GM21423 (cell line): ENCODE results near the gene UBQLN2.
"Not testable (repeated sequence)": the region's sequence is repeated elsewhere in the genome, so short reads cannot be mapped to it uniquely, and the experiment has no call there.

Experiments used
- ATAC-seq: cut with Tn5 transposase; IDR thresholded peaks from one replicate; pipeline ENCODE4 v1.9.1; 2021; ENCODE audit warnings: mild to moderate bottlenecking, moderate library complexity; ENCODE audit not compliant: unreplicated experiment

Gene UBQLN2

DNA sequence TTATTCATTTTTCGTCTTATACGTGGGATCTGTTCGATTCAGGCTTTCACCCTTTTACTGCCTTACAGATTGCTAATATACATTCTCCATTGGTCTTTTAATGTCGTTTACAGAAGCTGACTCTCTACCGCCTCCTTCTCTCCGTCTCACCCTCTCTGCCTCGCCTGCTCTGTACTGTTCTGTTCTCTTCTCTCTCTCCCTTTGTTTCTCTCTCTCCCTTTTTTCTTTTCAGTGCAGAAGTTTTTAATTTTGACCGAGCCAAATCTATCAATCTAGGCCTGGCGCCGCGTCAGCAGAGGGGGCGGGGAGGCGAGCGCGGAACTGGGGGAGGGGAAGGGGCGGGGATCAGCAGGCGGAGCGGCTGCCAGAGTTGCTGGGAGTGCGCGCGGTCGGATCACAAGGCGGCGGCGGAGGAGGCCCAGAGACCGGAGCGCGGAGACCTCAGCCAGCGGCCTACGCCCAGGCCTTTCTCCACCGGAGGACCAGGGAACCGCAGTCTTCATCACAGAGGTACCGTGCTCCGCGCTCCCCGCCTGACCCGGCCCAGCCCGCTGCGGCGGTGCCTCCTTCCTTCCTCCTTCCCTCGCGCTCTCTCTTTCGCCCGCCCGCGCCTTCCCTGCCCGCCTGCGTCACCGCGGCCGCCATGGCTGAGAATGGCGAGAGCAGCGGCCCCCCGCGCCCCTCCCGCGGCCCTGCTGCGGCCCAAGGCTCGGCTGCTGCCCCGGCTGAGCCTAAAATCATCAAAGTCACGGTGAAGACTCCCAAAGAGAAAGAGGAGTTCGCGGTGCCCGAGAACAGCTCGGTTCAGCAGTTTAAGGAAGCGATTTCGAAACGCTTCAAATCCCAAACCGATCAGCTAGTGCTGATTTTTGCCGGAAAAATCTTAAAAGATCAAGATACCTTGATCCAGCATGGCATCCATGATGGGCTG lies at the start of gene UBQLN2:
Gene UBQLN2, plus strand, starts transcription at position 397 of the 931 bp plus-strand sequence. Its CDS starts 247 bp downstream, at position 644.
- ATAC-seq = peak; percentile 71

DNA sequence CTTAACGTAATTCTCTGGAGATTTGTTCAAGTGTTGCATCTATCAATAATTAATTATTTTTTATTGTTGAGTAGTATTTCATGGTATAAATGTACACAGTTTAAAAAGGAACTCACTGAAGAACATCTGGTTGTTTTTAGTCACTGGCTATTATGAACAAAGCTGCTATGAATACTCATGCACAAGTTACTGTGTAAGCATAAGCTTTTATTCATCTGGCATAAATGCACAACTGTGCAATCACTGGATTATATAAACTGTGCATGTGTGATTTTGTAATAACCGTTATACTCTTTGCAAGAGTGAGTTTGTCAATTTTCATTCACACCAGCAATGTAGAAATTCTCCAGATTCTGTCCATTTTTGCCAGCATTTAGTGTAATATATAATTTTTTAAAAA lies 43.8 kb upstream of the UBQLN2 start:
- no peak for ATAC-seq

DNA sequence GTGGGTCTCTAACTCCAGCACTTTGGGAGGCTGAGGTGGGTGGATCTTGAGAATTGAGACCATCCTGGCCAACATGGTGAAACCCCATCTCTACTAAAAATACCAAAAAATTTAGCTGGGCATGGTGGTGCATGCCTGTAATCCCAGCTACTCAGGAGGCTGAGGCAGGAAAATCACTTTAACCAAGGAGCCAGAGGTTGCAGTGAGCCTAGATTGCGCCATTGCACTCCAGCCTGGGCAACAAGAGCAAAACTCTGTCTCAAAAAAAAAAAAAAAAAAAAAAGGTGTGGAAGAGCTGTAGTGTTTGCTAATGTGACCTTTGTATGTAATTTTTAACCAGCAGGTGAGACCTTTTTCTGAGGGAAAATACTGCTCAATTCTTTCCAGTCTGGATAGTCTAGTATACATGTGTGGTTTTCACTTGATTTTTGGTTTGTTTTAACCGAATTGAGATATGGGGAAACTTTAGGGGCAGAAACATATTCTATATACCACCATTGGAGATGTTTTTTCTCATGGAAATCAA lies 33.9 kb upstream of the UBQLN2 start:
- not testable (repeated sequence) for ATAC-seq

DNA sequence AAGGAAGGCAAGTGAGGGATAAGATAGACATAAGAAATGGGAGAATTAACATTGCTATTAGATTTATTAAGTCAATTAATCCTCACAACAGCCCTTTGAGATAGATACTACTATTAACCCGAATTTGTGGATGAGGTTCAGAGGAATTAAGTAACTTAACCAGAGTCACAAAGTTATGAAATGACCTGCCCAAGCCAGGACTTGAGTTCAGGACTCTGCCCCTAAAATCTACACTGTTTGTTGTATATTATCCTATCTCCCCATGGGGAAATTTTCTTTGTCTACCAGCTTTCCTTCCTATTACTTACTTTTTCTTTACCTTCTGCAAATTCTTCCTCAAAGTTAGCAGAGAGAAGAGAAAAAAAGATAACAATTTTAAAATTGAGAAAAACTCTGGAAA lies 33.4 kb upstream of the UBQLN2 start:
- no peak for ATAC-seq

DNA sequence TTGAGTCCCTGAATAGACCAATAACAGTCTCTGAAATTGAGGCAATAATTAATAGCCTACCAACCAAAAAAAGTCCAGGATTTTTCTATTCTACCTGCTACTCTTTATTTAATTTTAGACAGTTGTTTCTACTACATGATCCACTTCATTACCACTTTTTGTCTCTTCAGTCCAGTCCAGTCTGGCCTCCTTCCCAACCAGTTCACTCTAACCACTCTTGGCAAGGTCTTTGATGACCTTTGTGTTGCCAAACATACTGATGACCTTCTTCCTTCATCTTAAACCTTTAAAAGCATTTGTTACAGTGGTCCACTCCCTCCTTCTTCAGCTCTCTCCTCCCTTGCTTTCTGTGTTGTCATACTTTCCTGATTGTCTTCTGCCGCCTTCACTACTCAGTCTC lies 12.8 kb upstream of the UBQLN2 start:
- ATAC-seq = no peak

DNA sequence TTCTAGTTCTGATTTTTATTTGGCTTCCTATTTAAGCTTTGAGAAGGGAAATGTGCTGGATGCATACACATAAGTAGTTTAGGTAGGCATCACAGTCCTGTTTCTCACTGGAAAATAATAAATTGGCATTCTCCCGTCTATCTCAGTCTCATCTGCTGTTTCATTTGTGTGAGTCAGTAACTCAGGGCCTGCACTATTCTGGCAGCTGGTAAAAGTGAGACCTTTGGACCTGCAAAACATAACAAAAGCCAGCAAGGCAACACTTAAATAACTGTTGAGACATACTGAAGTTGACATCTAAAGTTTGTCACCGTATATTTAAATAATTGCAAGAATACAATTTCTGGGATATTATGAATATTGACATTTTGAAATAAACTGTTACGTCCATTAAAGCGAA lies 8.6 kb upstream of the UBQLN2 start:
- ATAC-seq = no peak

DNA sequence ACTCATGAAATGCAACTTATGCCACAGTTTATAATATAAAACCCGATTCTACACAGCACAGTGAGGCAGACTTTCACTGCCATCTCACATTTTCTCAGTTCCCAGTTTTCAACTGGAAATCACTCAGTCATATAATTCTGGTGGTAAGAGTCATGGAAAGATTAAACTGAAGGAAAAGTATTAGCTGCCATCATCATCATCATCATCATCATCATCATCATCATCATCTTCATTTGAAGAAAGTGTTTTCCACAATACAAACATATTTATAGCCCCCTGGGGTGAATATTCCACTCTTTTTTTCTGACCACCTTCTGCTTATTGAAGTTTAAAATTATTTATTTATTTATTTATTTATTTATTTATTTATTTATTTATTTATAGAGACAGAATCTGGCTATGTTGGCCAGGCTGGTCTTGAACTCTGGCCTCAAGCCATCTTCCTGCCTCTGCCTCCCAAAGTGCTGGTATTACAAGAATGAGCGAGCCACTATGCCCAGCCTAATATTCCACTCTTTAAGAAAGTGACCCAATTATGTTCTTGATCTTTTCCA lies 6.0 kb upstream of the UBQLN2 start:
- ATAC-seq = no peak

DNA sequence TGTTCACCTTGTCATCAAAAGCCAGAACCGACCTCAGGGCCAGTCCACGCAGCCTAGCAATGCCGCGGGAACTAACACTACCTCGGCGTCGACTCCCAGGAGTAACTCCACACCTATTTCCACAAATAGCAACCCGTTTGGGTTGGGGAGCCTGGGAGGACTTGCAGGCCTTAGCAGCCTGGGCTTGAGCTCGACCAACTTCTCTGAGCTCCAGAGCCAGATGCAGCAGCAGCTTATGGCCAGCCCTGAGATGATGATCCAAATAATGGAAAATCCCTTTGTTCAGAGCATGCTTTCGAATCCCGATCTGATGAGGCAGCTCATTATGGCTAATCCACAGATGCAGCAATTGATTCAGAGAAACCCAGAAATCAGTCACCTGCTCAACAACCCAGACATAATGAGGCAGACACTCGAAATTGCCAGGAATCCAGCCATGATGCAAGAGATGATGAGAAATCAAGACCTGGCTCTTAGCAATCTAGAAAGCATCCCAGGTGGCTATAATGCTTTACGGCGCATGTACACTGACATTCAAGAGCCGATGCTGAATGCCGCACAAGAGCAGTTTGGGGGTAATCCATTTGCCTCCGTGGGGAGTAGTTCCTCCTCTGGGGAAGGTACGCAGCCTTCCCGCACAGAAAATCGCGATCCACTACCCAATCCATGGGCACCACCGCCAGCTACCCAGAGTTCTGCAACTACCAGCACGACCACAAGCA lies 898 bp downstream of the UBQLN2 start:
- ATAC-seq = peak; percentile 3

DNA sequence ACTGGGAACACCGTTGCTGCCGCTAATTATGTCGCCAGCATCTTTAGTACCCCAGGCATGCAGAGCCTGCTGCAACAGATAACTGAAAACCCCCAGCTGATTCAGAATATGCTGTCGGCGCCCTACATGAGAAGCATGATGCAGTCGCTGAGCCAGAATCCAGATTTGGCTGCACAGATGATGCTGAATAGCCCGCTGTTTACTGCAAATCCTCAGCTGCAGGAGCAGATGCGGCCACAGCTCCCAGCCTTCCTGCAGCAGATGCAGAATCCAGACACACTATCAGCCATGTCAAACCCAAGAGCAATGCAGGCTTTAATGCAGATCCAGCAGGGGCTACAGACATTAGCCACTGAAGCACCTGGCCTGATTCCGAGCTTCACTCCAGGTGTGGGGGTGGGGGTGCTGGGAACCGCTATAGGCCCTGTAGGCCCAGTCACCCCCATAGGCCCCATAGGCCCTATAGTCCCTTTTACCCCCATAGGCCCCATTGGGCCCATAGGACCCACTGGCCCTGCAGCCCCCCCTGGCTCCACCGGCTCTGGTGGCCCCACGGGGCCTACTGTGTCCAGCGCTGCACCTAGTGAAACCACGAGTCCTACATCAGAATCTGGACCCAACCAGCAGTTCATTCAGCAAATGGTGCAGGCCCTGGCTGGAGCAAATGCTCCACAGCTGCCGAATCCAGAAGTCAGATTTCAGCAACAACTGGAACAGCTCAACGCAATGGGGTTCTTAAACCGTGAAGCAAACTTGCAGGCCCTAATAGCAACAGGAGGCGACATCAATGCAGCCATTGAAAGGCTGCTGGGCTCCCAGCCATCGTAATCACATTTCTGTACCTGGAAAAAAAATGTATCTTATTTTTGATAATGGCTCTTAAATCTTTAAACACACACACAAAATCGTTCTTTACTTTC lies 1.8 kb downstream of the UBQLN2 start:
- ATAC-seq = no peak

DNA sequence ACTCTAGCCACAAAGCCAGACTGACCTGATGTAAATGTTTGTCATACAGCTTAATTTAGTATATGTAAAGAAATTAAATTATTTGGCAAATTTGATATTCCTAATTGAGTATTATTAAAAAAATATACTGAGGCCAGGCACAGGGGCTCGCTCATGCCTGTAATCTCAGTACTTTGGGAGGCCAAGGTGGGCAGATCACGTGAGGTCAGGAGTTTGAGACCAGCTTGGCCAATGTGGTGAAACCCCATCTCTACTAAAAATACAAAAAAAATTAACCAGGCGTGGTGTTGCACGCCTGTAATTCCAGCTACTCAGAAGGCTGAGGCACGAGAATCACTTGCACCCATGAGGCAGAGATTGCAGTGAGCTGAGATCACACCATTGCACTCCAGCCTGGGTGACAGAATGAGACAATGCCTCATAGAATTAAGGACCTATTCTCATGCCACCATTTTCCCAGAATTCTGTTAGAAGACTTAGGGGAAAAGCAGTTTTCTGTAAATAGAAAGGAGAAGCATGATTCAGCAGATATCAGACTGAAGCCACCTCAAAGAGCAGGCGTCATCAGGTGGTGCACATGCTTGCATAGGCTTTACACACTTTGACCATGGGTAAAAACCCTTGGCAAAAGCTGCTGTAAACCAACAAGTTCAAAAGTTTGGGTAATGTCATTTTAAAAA lies 6.1 kb downstream of the UBQLN2 start:
- peak; percentile 51 for ATAC-seq

DNA sequence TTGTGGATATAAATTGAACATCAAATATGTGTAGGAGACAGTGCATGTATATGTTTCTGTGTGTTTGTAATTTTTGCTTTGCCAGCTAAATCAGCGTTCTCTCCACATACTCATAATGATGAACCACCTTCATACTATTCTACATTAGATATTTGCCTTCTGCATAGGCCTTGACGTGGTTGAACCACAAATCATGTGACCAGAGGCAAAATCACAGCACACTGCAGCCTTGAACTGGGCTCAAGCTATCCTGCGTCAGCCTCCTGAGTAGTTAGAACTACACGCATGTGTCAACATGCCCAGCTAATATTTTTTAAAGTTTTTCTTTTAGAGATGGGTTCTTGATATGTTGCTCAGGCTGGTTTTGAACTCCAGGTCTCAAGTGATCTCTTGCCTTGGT lies 9.5 kb downstream of the UBQLN2 start:
- ATAC-seq = no peak

DNA sequence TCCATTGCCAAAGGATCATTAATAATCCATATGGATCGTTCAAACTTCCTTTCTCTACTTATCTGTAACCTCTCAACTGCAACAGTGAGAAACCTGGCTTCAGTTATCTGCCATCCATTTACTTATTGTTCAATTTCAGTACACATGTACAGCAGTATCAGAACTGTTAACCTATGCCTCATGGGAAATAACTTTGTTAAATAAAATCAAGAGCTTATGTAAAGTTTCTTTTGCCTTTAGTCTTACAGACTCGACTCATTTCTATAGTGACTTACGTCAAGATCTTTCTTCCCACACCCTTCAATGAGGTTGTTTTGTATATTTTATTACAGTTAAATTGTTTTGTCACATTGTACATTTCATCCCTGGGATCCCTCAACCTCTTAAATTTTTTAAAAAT lies 11.4 kb downstream of the UBQLN2 start:
- no peak for ATAC-seq

DNA sequence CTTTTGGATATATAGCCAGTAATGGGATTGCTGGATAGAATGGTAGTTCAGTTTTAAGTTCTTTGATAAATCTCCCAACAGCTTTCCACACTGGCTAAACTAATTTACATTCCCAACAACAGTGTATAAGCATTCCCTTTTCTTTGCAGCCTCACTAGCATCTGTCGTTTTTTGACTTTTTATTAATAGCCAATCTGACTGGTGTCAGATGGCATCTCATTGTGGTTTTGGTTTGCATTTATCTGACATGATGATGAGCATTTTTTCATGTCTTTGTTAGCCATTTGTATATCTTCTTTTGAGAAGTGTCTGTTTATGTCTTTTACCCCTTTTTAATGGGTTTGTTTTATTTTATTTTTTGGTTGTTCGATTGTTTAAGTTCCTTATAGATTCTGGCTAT lies 13.3 kb downstream of the UBQLN2 start:
- no peak for ATAC-seq

DNA sequence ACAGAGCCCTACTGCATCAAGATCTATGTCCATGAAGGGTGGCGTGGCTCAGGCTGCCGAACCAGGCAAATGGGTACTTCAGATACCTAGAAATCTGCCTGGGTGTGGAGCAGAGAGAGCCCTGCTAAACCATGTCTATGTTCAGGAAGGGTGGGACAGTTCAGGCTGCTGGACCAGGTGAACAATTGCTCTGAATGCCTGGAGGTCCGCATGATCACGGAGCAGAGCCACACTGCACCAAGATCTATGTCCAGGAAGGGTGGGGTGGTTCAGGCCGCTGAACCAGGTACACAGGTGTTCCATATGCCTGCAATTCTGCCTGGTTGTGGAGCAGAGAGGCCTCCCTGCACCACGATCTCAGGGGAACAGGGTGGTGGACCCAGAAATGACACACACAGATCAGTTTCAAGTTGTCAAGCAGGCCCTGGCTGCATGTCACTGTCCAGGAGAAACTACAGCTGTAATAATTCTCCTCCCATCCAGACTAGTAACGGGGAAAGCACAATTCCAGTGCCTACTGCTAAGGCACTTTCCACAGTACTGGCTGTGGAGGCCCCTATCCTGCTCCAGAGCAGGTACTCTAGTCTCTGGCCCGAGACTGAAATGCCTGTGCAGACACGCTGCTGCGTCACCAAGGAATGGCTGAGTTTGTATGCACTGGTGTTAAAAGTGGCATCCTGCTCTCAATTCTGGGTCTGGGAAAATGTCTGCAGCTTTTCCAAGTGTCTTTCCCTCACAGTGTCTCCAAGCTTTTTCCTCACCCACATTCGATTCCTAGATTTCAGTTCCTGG lies 25.2 kb downstream of the UBQLN2 start:
- no peak for ATAC-seq

DNA sequence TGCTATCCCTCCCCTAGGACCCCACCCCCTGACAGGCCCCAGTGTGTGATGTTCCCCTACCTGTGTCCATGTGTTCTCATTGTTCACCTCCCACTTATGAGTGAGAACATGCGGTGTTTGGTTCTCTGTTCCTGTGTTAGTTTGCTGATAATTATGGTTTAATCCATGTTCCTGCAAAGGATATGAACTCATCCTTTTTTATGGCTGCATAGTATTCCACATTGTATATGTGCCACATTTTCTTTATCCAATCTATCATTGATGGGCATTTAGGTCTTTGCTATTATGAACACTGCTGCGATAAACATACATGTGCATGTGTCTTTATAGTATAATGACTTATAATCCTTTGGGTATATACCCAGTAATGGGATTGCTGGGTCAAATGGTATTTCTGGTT lies 28.4 kb downstream of the UBQLN2 start:
- not testable (repeated sequence) for ATAC-seq

DNA sequence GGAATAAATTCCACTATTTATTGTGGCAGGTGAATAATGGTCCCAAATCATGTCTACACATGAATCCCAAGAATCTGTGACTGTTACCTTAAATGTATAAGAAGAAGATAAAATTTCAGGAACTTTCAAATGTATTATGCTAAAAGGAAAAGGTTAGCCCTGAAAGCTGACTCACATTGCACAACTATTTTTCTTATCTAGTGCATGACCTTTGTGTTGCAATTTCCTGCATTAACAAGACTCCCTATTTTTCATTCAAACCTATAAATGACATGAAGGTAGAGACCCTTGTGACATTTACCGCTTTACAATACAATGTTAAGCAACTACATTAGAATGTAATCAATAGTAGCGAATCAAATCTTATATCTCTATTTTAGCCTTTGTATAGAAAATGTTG lies 36.7 kb downstream of the UBQLN2 start:
- ATAC-seq = no peak

DNA sequence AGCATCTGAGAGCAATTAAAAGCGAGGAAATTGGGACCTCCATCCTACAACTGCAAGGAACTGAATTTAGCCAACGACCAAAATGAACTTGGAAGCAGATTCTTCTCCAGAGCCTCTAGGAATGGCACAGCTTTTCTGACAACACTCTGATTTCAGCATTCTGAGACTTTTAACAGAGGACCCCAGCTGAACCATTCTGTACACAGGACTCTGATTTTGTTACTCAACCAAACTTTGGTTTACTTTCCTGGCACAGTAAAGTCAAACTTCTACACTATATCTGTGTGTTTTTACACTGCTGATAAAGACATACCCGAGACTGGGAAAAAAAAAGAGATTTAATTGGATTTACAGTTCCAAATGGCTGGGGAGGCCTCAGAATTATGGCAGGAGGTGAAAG lies 37.6 kb downstream of the UBQLN2 start:
- ATAC-seq = no peak

DNA sequence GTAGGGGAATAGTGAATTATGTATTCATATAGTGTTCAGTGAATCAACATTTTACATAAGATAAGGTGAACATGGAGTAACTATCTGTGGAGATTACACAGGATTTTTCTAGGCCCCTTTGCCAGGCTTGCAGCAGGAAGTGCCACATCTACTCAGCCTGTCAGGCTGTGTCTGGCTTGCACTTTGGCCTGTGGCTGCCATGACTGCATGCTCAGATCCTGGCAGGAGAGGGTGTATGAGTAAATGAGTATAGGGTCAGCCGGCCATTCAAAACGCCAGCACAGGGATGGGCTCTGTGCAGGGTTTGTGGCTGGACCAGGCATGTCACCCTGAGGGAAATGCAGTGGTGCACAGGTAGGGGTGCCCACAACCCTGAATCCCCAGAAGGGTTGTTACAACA lies 51.9 kb downstream of the UBQLN2 start:
- ATAC-seq = no peak
